IMR-90 (cell line): ENCODE data around the gene NBPF12. TPM values are rescaled to one million over a fixed set of nuclear protein-coding genes. Genes with fewer than 3 reads are reported as not detected.
"Not testable (repeated sequence)": the region's sequence is repeated elsewhere in the genome, so short reads cannot be mapped to it uniquely, and the experiment has no call there.

Experiments
- ATAC-seq: fragments of 200-7000 bp; cut with Tn5 transposase; 2 replicates; pipeline ENCODE4 v1.9.1; 2020; ENCODE audit warnings: low read depth, mild to moderate bottlenecking, moderate library complexity
- BruUV-seq: library from RNA; stranded (reverse); fragments of 400-500 nt; replicated peaks from 2 replicates; lab custom pipeline; 2021; lab: Mats Ljungman, UMichigan
- CTCF ChIA-PET: fragments of 300-600 bp; formaldehyde crosslinking; extraction: SDS; loops from one replicate; lab custom pipeline; 2021; ENCODE audit warnings: antibody characterized with exemption; lab: Yijun Ruan, JAX
- POLR2A ChIA-PET: fragments of 300-600 bp; sonication (Branson Sonifier 250); formaldehyde crosslinking; loops from one replicate; lab custom pipeline; 2022; ENCODE audit warnings: antibody characterized with exemption; ENCODE audit not compliant: unreplicated experiment; lab: Charles Lee
- DNase-seq: peaks from one replicate; pipeline ENCODE4 v3.0.0; 2013
- H2AFZ ChIP-seq: replicated peaks from 2 replicates; pipeline ENCODE3; 2013; ENCODE audit warnings: low read length, mild to moderate bottlenecking; ENCODE audit not compliant: poor library complexity
- H2AK5ac ChIP-seq: 2 replicates; pipeline ENCODE4 v1.6.1; 2013; ENCODE audit warnings: low read depth, low read length, inconsistent platforms
- H2AK9ac ChIP-seq: replicated peaks from 2 replicates; pipeline ENCODE3; 2013; ENCODE audit warnings: mild to moderate bottlenecking, low read depth, low read length, moderate library complexity; ENCODE audit not compliant: poor library complexity
- H2BK120ac ChIP-seq: 2 replicates; pipeline ENCODE4 v1.6.1; 2013; ENCODE audit warnings: low read depth, low read length, inconsistent platforms
- H2BK15ac ChIP-seq: 3 replicates; pipeline ENCODE4 v1.6.1; 2013; ENCODE audit warnings: low read depth, low read length, inconsistent platforms
- H2BK20ac ChIP-seq: 2 replicates; pipeline ENCODE4 v1.6.1; 2013; ENCODE audit warnings: low read depth, mild to moderate bottlenecking, inconsistent platforms, low read length, moderate library complexity
- H2BK5ac ChIP-seq: 2 replicates; pipeline ENCODE4 v1.6.1; 2013; ENCODE audit warnings: mild to moderate bottlenecking, low read depth, low read length, inconsistent platforms; ENCODE audit not compliant: poor library complexity, severe bottlenecking
- H3K14ac ChIP-seq: replicated peaks from 2 replicates; pipeline ENCODE4 v1.6.1; 2013; ENCODE audit warnings: low read depth, low read length, inconsistent platforms
- H3K18ac ChIP-seq: 2 replicates; pipeline ENCODE4 v1.6.1; 2013; ENCODE audit warnings: low read depth, low read length, control low read depth
- H3K23ac ChIP-seq: 2 replicates; pipeline ENCODE4 v1.6.1; 2013; ENCODE audit warnings: low read depth, low read length, inconsistent platforms
- H3K27ac ChIP-seq: 2 replicates; pipeline ENCODE4 v1.5.1; 2013; ENCODE audit warnings: mild to moderate bottlenecking, control low read depth, low read length; ENCODE audit not compliant: insufficient read depth
- H3K27me3 ChIP-seq: 2 replicates; pipeline ENCODE4 v1.6.1; 2013; ENCODE audit warnings: low read length; ENCODE audit not compliant: control insufficient read depth, insufficient read depth
- H3K36me3 ChIP-seq: 2 replicates; pipeline ENCODE4 v1.6.1; 2013; ENCODE audit warnings: low read length, mixed read lengths; ENCODE audit not compliant: control insufficient read depth, insufficient read depth
- H3K4ac ChIP-seq: 2 replicates; pipeline ENCODE4 v1.6.1; 2013; ENCODE audit warnings: low read depth, low read length, inconsistent platforms
- H3K4me1 ChIP-seq: 2 replicates; pipeline ENCODE4 v1.6.1; 2013; ENCODE audit warnings: low read length, mixed read lengths; ENCODE audit not compliant: control insufficient read depth, insufficient read depth
- H3K4me2 ChIP-seq: 2 replicates; pipeline ENCODE4 v1.6.1; 2013; ENCODE audit warnings: low read depth, mild to moderate bottlenecking, control low read depth, low read length, moderate library complexity
- H3K4me3 ChIP-seq: 2 replicates; pipeline ENCODE4 v1.5.1; 2013; ENCODE audit warnings: low read depth, mild to moderate bottlenecking, control low read depth, low read length, moderate library complexity; ENCODE audit not compliant: insufficient read depth
- H3K56ac ChIP-seq: 2 replicates; pipeline ENCODE4 v1.6.1; 2013; ENCODE audit warnings: low read length, inconsistent platforms; ENCODE audit not compliant: insufficient read depth; ENCODE audit errors: extremely low read depth
- H3K79me1 ChIP-seq, 2 experiments: 2 replicates each; pipeline ENCODE4 v1.6.1; 2013; ENCODE audit warnings: low read length in 2 of 2, inconsistent platforms in 1 of 2, low read depth in 1 of 2
- H3K9ac ChIP-seq: 2 replicates; pipeline ENCODE4 v1.6.1; 2013; ENCODE audit warnings: low read depth, low read length, control low read depth
- H3K9me1 ChIP-seq: 2 replicates; pipeline ENCODE4 v1.6.1; 2013; ENCODE audit warnings: low read length, inconsistent platforms; ENCODE audit not compliant: insufficient read depth
- H3K9me3 ChIP-seq: 2 replicates; pipeline ENCODE4 v1.6.1; 2013; ENCODE audit warnings: low read length; ENCODE audit not compliant: control insufficient read depth, insufficient read depth
- H4K20me1 ChIP-seq: 2 replicates; pipeline ENCODE4 v1.6.1; 2013; ENCODE audit warnings: low read length, inconsistent platforms; ENCODE audit not compliant: insufficient read depth
- H4K5ac ChIP-seq: 2 replicates; pipeline ENCODE4 v1.6.1; 2013; ENCODE audit warnings: mild to moderate bottlenecking, low read depth, low read length, control low read depth
- H4K8ac ChIP-seq, 2 experiments: 2 replicates each; pipeline ENCODE4 v1.6.1; 2013; ENCODE audit warnings: low read depth in 2 of 2, low read length in 2 of 2, control low read depth in 1 of 2, inconsistent platforms in 1 of 2
- H4K91ac ChIP-seq: 2 replicates; pipeline ENCODE4 v1.6.1; 2013; ENCODE audit warnings: low read depth, low read length, inconsistent platforms; ENCODE audit not compliant: insufficient read depth
- WGBS, 2 experiments: methylation state at CpG; one replicate each; pipeline versions ENCODE4 v1.1.5 to v1.1.7; 2013; ENCODE audit warnings: missing lambda C conversion rate in 2 of 2; ENCODE audit not compliant: insufficient read length in 1 of 2; ENCODE audit errors: extremely low coverage in 2 of 2; 5-methylcytosine and 5-hydroxymethylcytosine counted together
- dilution Hi-C: fragments of 300-500 bp; cut with HindIII; formaldehyde crosslinking; loops from one replicate; pipeline ENCODE4 v1.14.3; 2018; ENCODE audit warnings: low sequenced_read_pairs; ENCODE audit not compliant: unreplicated experiment
- in situ Hi-C: fragments of 300-500 bp; cut with MboI; formaldehyde crosslinking; loops from 3 replicates; pipeline ENCODE4 v1.14.3; 2019; ENCODE audit warnings: low sequenced_read_pairs, inconsistent platforms, mixed read lengths
- intact Hi-C: fragments of 100-400 bp; cut with micrococcal nuclease; formaldehyde crosslinking; loops from 2 replicates; pipeline ENCODE4 v1.10.0; 2022
- polyA plus RNA-seq, 3 experiments: library from polyadenylated mRNA; depleted of rRNA; stranded (reverse); fragments of >200 nt; gene quantifications; 2 replicates each; pipeline ENCODE4 v1.2.3, GENCODE V29; 2012; ENCODE audit warnings: low replicate concordance in 1 of 3
- total RNA-seq: library from RNA; depleted of rRNA; stranded (reverse); fragments of >200 nt; gene quantifications from 2 replicates; pipeline ENCODE4 v1.2.3, GENCODE V29; 2012

The NBPF12 gene
- total and polyA plus RNA-seq, 2 of the 4 experiments (the other 2 are of a cell fraction), result 4.5 to 4.8 TPM

DNA sequence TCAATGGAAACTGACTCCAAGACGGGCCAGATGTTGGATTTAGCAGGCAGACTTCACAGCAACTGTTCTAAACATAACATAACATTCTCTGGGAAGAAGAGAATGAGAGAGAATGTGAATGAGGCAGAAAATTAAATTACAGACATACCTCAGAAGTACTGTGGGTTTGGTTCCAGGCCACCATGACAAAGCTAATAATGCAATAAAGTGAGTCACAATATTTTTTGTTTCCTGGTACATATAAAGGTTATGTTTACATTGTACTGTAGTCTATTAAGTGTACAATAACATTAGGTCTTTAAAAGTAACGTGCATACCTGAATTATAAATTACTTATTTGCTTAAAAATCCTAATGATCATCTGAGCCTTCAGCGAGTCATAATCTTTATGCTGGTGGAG, 45.8 kb upstream of the NBPF12 start:
- H3K4ac ChIP-seq, H3K23ac ChIP-seq, H3K9me1 ChIP-seq, H3K4me3 ChIP-seq, H3K9me3 ChIP-seq, H2BK20ac ChIP-seq, H3K27ac ChIP-seq, intact Hi-C loops, H3K27me3 ChIP-seq, H2AFZ ChIP-seq, H2AK9ac ChIP-seq, dilution Hi-C loops, H4K5ac ChIP-seq, CTCF ChIA-PET, H3K4me1 ChIP-seq, H3K79me1 ChIP-seq, in situ Hi-C loops, H4K20me1 ChIP-seq, H3K9ac ChIP-seq, H3K14ac ChIP-seq, POLR2A ChIA-PET, H2AK5ac ChIP-seq, H3K36me3 ChIP-seq, H3K4me2 ChIP-seq, BruUV-seq, DNase-seq, H3K18ac ChIP-seq, H4K8ac ChIP-seq, H3K56ac ChIP-seq, H2BK120ac ChIP-seq, H4K91ac ChIP-seq, H2BK5ac ChIP-seq, ATAC-seq, H2BK15ac ChIP-seq: not testable (repeated sequence)
- WGBS, 2 experiments, result no CpG with 5 or more reads among the region's 3 CpGs

DNA sequence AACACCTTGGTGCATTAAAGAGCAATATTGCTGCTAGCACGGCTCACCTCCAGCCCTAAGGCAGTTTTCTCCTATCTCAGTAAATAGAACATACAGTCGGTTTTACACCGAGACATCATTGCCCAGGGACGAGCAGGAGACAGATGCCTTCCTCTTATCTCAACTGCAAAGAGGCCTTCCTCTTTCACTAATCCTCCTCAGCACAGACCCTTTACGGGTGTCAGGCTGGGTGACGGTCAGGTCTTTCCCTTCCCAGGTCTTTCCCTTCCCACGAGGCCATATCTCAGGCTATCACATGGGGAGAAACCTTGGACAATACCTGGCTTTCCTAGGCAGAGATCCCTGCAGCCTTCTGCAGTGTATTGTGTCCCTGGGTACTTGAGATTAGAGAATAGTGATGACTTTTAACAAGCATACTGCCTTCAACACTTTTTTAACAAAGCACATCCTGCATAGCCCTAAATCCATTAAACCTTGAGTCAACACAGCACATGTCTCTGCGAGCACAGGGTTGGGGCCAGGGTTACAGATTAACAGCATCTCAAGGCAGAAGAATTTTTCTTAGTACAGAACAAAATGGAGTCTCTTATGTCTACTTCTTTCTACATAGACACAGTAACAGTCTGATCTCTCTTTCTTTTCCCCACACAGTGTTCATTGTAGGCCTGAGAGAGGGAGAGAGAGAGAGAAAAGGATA, 30.4 kb upstream of the NBPF12 start:
- H3K18ac ChIP-seq, H3K4ac ChIP-seq, H3K23ac ChIP-seq, H3K36me3 ChIP-seq, BruUV-seq, H4K8ac ChIP-seq, H3K14ac ChIP-seq, H2BK20ac ChIP-seq, H2BK15ac ChIP-seq, DNase-seq, H3K9me3 ChIP-seq, H4K5ac ChIP-seq, H3K4me1 ChIP-seq, H3K27me3 ChIP-seq, intact Hi-C loops, H2BK120ac ChIP-seq, H2AFZ ChIP-seq, H3K4me2 ChIP-seq, H2BK5ac ChIP-seq, POLR2A ChIA-PET, CTCF ChIA-PET, H3K4me3 ChIP-seq, dilution Hi-C loops, in situ Hi-C loops, H3K56ac ChIP-seq, H3K79me1 ChIP-seq, H4K91ac ChIP-seq, H2AK9ac ChIP-seq, H3K9ac ChIP-seq, H4K20me1 ChIP-seq, H3K9me1 ChIP-seq, H2AK5ac ChIP-seq, H3K27ac ChIP-seq, ATAC-seq: not testable (repeated sequence)
- WGBS, 2 experiments, result no CpG with 5 or more reads among the region's 8 CpGs
